HFFc6 (cell line): ENCODE data around the gene ACO1. TPM values are rescaled to one million over a fixed set of nuclear protein-coding genes. Genes with fewer than 3 reads are reported as not detected.

Source experiments
- DNase-seq: peaks from one replicate; pipeline ENCODE4 v3.0.0-alpha.2; 2018
- H3K27ac Mint-ChIP-seq: 2 replicates; pipeline ENCODE4 v1.8.0; 2020; ENCODE audit warnings: mild to moderate bottlenecking, mixed read lengths
- H3K27me3 Mint-ChIP-seq: 2 replicates; pipeline ENCODE4 v1.8.0; 2021; ENCODE audit warnings: mild to moderate bottlenecking, moderate library complexity, mixed read lengths; ENCODE audit not compliant: insufficient read depth
- H3K36me3 Mint-ChIP-seq: 2 replicates; pipeline ENCODE4 v1.8.0; 2021; ENCODE audit warnings: low read depth, mixed read lengths
- H3K4me1 Mint-ChIP-seq: 2 replicates; pipeline ENCODE4 v1.8.0; 2020; ENCODE audit warnings: low read depth, mixed read lengths
- H3K4me3 Mint-ChIP-seq: 2 replicates; pipeline ENCODE4 v1.8.0; 2020; ENCODE audit warnings: mild to moderate bottlenecking, moderate library complexity, mixed read lengths
- H3K9me3 Mint-ChIP-seq: 2 replicates; pipeline ENCODE4 v1.8.0; 2020; ENCODE audit warnings: mild to moderate bottlenecking, mixed read lengths
- total RNA-seq, 6 experiments: library from RNA; stranded (reverse); fragmentation: NEBNext Ultra II Directional; extraction: Animal tissue kit (Norgen Biotek cat#: 25700); gene quantifications; 2 replicates in 1 of 6; 3 replicates in 5 of 6; pipeline ENCODE4 v1.2.3, GENCODE V29; 2021
- TF ChIP-seq, protein P1 (sequence below): fragments of 200-600 bp; sonication (generic); IDR thresholded peaks from 2 replicates; pipeline ENCODE4 v1.5.0; 2021; ENCODE audit warnings: antibody characterized with exemption, mild to moderate bottlenecking

Gene ACO1
- total RNA-seq, 6 experiments from 2014 or later, result 79.8 to 94.4 (median 84.0) TPM

GRCh38 chr9:32345243-32345642 lies 39.2 kb upstream of the ACO1 start:
- no peaks in the 10 kb centered on the region for H3K9me3 Mint-ChIP-seq
- no peaks in the 10 kb centered on the region for H3K36me3 Mint-ChIP-seq
- 0 out of 2 replicates have a peak, but pooled peaks cover 6% of the 10 kb centered on the region for H3K4me1 Mint-ChIP-seq
- peak overlapping the region; percentile 17 for H3K4me3 Mint-ChIP-seq
- H3K27ac Mint-ChIP-seq, result no peak overlapping the region
- TF ChIP-seq, protein P1, sequence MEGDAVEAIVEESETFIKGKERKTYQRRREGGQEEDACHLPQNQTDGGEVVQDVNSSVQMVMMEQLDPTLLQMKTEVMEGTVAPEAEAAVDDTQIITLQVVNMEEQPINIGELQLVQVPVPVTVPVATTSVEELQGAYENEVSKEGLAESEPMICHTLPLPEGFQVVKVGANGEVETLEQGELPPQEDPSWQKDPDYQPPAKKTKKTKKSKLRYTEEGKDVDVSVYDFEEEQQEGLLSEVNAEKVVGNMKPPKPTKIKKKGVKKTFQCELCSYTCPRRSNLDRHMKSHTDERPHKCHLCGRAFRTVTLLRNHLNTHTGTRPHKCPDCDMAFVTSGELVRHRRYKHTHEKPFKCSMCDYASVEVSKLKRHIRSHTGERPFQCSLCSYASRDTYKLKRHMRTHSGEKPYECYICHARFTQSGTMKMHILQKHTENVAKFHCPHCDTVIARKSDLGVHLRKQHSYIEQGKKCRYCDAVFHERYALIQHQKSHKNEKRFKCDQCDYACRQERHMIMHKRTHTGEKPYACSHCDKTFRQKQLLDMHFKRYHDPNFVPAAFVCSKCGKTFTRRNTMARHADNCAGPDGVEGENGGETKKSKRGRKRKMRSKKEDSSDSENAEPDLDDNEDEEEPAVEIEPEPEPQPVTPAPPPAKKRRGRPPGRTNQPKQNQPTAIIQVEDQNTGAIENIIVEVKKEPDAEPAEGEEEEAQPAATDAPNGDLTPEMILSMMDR, result no peak
- DNase-seq, result no peak
- H3K27me3 Mint-ChIP-seq, result 0 out of 2 replicates have a peak, but pooled peaks cover 2% of the 10 kb centered on the region

GRCh38 chr9:32347571-32347970 lies 36.9 kb upstream of the ACO1 start:
- Mint-ChIP-seq H3K27me3 (peaks cover 8% of the 10 kb centered on the region; the same call in 1 of the 2 replicates), H3K4me1 (0 out of 2 replicates have a peak, but pooled peaks cover 6% of the 10 kb centered on the region), H3K36me3 (no peaks in the 10 kb centered on the region), H3K9me3 (no peaks in the 10 kb centered on the region), H3K27ac (no peak overlapping the region), H3K4me3 (no peak overlapping the region)
- TF ChIP-seq, protein P1, result no peak
- no peak for DNase-seq

- Mint-ChIP-seq H3K36me3 (no peaks in the 10 kb centered on the region), H3K4me3 (no peak overlapping the region), H3K27ac (no peak overlapping the region), H3K27me3 (peaks cover 8% of the 10 kb centered on the region; the same call in 1 of the 2 replicates), H3K4me1 (0 out of 2 replicates have a peak, but pooled peaks cover 6% of the 10 kb centered on the region), H3K9me3 (no peaks in the 10 kb centered on the region)
- TF ChIP-seq, protein P1, result no peak
- DNase-seq, result no peak
These were observed 36.2 kb upstream of the ACO1 start for GRCh38 chr9:32348106-32348695.

DNA sequence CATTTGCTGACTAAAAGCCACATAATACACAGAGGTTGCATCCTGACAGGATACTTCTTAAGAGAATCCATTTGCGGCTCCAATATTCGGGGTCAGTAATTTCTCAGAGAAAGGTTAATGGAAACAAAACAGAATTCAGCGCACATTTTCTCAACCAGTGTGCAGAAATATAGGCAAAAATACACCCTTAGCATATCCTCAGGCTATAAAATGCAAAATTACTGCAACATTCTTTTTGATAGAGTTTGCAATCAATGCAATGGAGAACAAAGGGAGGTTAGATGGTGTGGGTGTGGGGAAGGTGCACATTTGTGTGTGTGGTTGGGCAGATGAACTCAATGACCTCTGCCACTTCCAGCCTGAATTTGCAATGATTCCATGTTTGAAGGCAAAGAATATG lies 35.4 kb upstream of the ACO1 start:
- DNase-seq, result no peak
- Mint-ChIP-seq H3K27ac (no peak overlapping the region), H3K9me3 (no peaks in the 10 kb centered on the region), H3K4me3 (no peak overlapping the region), H3K4me1 (0 out of 2 replicates have a peak, but pooled peaks cover 6% of the 10 kb centered on the region), H3K27me3 (peaks cover 8% of the 10 kb centered on the region; the same call in 1 of the 2 replicates), H3K36me3 (no peaks in the 10 kb centered on the region)
- TF ChIP-seq, protein P1, result no peak

- no peak overlapping the region for H3K27ac Mint-ChIP-seq
- DNase-seq, result peak; percentile 15
- H3K4me1 Mint-ChIP-seq, result no peaks in the 10 kb centered on the region
- no peaks in the 10 kb centered on the region for H3K9me3 Mint-ChIP-seq
- TF ChIP-seq, protein P1, result peak; percentile 64
- H3K27me3 Mint-ChIP-seq, result peaks cover 13% of the 10 kb centered on the region; the same call in 1 of the 2 replicates
- no peaks in the 10 kb centered on the region for H3K36me3 Mint-ChIP-seq
- no peak overlapping the region for H3K4me3 Mint-ChIP-seq
These were observed 33.8 kb upstream of the ACO1 start for GRCh38 chr9:32350682-32351081.
